Smooth muscle cell (in vitro differentiated cells): ENCODE data around the gene BAIAP3. TPM values are rescaled to one million over a fixed set of nuclear protein-coding genes. Genes with fewer than 3 reads are reported as not detected.

ENCODE experiments used
- DNase-seq: peaks from one replicate; lab custom pipeline; 2025; ENCODE audit not compliant: unreplicated experiment; lab: John Stamatoyannopoulos, UW
- H2AFZ ChIP-seq: fragments of 200-600 bp; sonication (generic); 2 replicates; pipeline ENCODE4 v1.6.0; 2016; ENCODE audit warnings: antibody characterized with exemption, low read depth, mild to moderate bottlenecking
- H3F3A ChIP-seq: fragments of 200-600 bp; sonication (generic); 2 replicates; pipeline ENCODE4 v1.6.0; 2017; ENCODE audit warnings: antibody characterized with exemption, low read depth
- H3K27ac ChIP-seq: fragments of 200-600 bp; sonication (generic); 2 replicates; pipeline ENCODE4 v1.5.1; 2016; ENCODE audit warnings: low read depth, mild to moderate bottlenecking
- H3K27me3 ChIP-seq: fragments of 200-600 bp; sonication (generic); 2 replicates; pipeline ENCODE4 v1.6.1; 2016; ENCODE audit warnings: low read depth, mild to moderate bottlenecking
- H3K36me3 ChIP-seq: fragments of 200-600 bp; sonication (generic); 2 replicates; pipeline ENCODE4 v1.5.1; 2016; ENCODE audit warnings: low read depth
- H3K4me1 ChIP-seq: fragments of 200-600 bp; sonication (generic); 2 replicates; pipeline ENCODE4 v1.5.1; 2016; ENCODE audit warnings: low read depth
- H3K4me2 ChIP-seq: fragments of 200-600 bp; sonication (generic); 2 replicates; pipeline ENCODE4 v1.6.0; 2016; ENCODE audit warnings: mild to moderate bottlenecking
- H3K4me3 ChIP-seq: fragments of 200-600 bp; sonication (generic); 2 replicates; pipeline ENCODE4 v1.5.1; 2016; ENCODE audit warnings: mild to moderate bottlenecking
- H3K79me2 ChIP-seq: fragments of 200-600 bp; sonication (generic); 2 replicates; pipeline ENCODE4 v1.6.0; 2016; ENCODE audit warnings: low read depth, mild to moderate bottlenecking
- H3K9ac ChIP-seq: fragments of 200-600 bp; sonication (generic); 2 replicates; pipeline ENCODE4 v1.6.0; 2016; ENCODE audit warnings: low read depth
- H3K9me3 ChIP-seq: fragments of 200-600 bp; sonication (generic); replicated peaks from 2 replicates; pipeline ENCODE4 v1.5.1; 2016; ENCODE audit warnings: low read depth
- H4K20me1 ChIP-seq: fragments of 200-600 bp; sonication (generic); 2 replicates; pipeline ENCODE4 v1.6.0; 2016; ENCODE audit warnings: low read depth
- CTCF ChIP-seq: fragments of 200-600 bp; sonication (generic); IDR thresholded peaks from 2 replicates; pipeline ENCODE4 v1.5.1; 2017; ENCODE audit warnings: borderline replicate concordance, mild to moderate bottlenecking, antibody characterized with exemption; ENCODE audit not compliant: insufficient read depth, poor library complexity, severe bottlenecking
- WGBS: methylation state at CpG from one replicate; pipeline ENCODE4 v1.1.7; 2016; ENCODE audit warnings: low lambda C conversion rate; 5-methylcytosine and 5-hydroxymethylcytosine counted together
- polyA plus RNA-seq: library from polyadenylated mRNA; unstranded; fragments of >200 nt; fragmentation: Nextera tagmentation; extraction: Ambion mirVana; gene quantifications from 2 replicates; pipeline ENCODE4 v1.2.1, GENCODE V29; 2016
- total RNA-seq: library from RNA; depleted of rRNA; stranded (reverse); fragments of >200 nt; gene quantifications from 2 replicates; pipeline ENCODE4 v1.2.3, GENCODE V29; 2014

BAIAP3 gene
- total and polyA plus RNA-seq, 2 experiments from 2014 or later: 0.31 to 0.51 TPM

GRCh38 chr16:1316033-1316405 lies 17.4 kb upstream of the BAIAP3 start:
- no peak for TF ChIP-seq CTCF
- DNase-seq: no peak
- Histone ChIP-seq H3F3A (no peaks in the 10 kb centered on the region), H3K9me3 (no peaks in the 10 kb centered on the region), H3K79me2 (peaks cover 78% of the 10 kb centered on the region), H3K27me3 (no peaks in the 10 kb centered on the region), H4K20me1 (peaks cover 96% of the 10 kb centered on the region), H3K4me1 (peaks cover 12% of the 10 kb centered on the region), H3K4me3 (no peak overlapping the region), H2AFZ (no peak overlapping the region), H3K4me2 (no peak overlapping the region), H3K9ac (no peak overlapping the region), H3K27ac (no peak overlapping the region), H3K36me3 (peaks cover 11% of the 10 kb centered on the region)
- 94% methylated on average over 14 of the region's 14 CpGs for WGBS

- H3K4me2 ChIP-seq: no peak overlapping the region
- WGBS: 98% methylated on average over 32 of the region's 32 CpGs
- no peak overlapping the region for H3K4me3 ChIP-seq
- peaks cover 61% of the 10 kb centered on the region for H3K79me2 ChIP-seq
- H3K9me3 ChIP-seq: no peaks in the 10 kb centered on the region
- no peaks in the 10 kb centered on the region for H3F3A ChIP-seq
- no peak for DNase-seq
- no peaks in the 10 kb centered on the region for H3K4me1 ChIP-seq
- H4K20me1 ChIP-seq: peaks cover 84% of the 10 kb centered on the region
- no peak for TF ChIP-seq CTCF
- H3K36me3 ChIP-seq: peaks cover 11% of the 10 kb centered on the region
- no peak overlapping the region for H2AFZ ChIP-seq
- H3K27me3 ChIP-seq: no peaks in the 10 kb centered on the region
- H3K9ac ChIP-seq: no peak overlapping the region
- no peak overlapping the region for H3K27ac ChIP-seq
Observed at GRCh38 chr16:1317479-1318267, 15.8 kb upstream of the BAIAP3 start.

- no peak overlapping the region for H3K4me2 ChIP-seq
- H3K4me1 ChIP-seq: no peaks in the 10 kb centered on the region
- H3K27me3 ChIP-seq: no peaks in the 10 kb centered on the region
- TF ChIP-seq CTCF: no peak
- DNase-seq: no peak
- H3K9ac ChIP-seq: no peak overlapping the region
- peaks cover 11% of the 10 kb centered on the region for H3K36me3 ChIP-seq
- H3K79me2 ChIP-seq: peaks cover 56% of the 10 kb centered on the region
- H3K27ac ChIP-seq: no peak overlapping the region
- peaks cover 84% of the 10 kb centered on the region for H4K20me1 ChIP-seq
- no peak overlapping the region for H3K4me3 ChIP-seq
- no peaks in the 10 kb centered on the region for H3F3A ChIP-seq
- H3K9me3 ChIP-seq: no peaks in the 10 kb centered on the region
- WGBS: 88% methylated on average over 9 of the region's 9 CpGs
- H2AFZ ChIP-seq: no peak overlapping the region
Observed at GRCh38 chr16:1318268-1318545, 15.2 kb upstream of the BAIAP3 start.

- no peaks in the 10 kb centered on the region for H3K9me3 ChIP-seq
- no peak overlapping the region for H3K4me3 ChIP-seq
- peaks cover 11% of the 10 kb centered on the region for H3K36me3 ChIP-seq
- no peak for DNase-seq
- H2AFZ ChIP-seq: no peak overlapping the region
- H3K4me2 ChIP-seq: no peak overlapping the region
- H3K27me3 ChIP-seq: no peaks in the 10 kb centered on the region
- no peak for TF ChIP-seq CTCF
- no peak overlapping the region for H3K27ac ChIP-seq
- no peaks in the 10 kb centered on the region for H3K4me1 ChIP-seq
- 94% methylated on average over 33 of the region's 33 CpGs for WGBS
- peaks cover 84% of the 10 kb centered on the region for H4K20me1 ChIP-seq
- no peaks in the 10 kb centered on the region for H3F3A ChIP-seq
- peaks cover 48% of the 10 kb centered on the region for H3K79me2 ChIP-seq
- H3K9ac ChIP-seq: no peak overlapping the region
Observed at GRCh38 chr16:1319041-1319440, 14.4 kb upstream of the BAIAP3 start.
